Osteoblast (primary cell): ENCODE measurements around the gene WWOX. TPM values are rescaled to one million over a fixed set of nuclear protein-coding genes. Genes with fewer than 3 reads are reported as not detected.

Experiments used
- DNase-seq: peaks from one replicate; pipeline ENCODE4 v3.0.0; 2011; ENCODE audit warnings: low spot score, mixed read lengths; ENCODE audit not compliant: insufficient read length; ENCODE audit errors: missing footprints
- H2AFZ ChIP-seq: 2 replicates; pipeline ENCODE4 v1.6.0; 2011; ENCODE audit warnings: mild to moderate bottlenecking, low read length
- H3K27ac ChIP-seq: 2 replicates; pipeline ENCODE4 v1.5.1; 2011; ENCODE audit warnings: mild to moderate bottlenecking, low read depth, low read length, moderate library complexity
- H3K27me3 ChIP-seq: 2 replicates; pipeline ENCODE4 v1.6.0; 2012; ENCODE audit warnings: mild to moderate bottlenecking, control low read depth, inconsistent platforms, low read length, moderate library complexity; ENCODE audit not compliant: insufficient read depth
- H3K36me3 ChIP-seq: 2 replicates; pipeline ENCODE4 v1.5.1; 2011; ENCODE audit warnings: mild to moderate bottlenecking, low read length, control low read depth, moderate library complexity; ENCODE audit not compliant: insufficient read depth
- H3K4me1 ChIP-seq: 2 replicates; pipeline ENCODE4 v1.5.1; 2011; ENCODE audit warnings: mild to moderate bottlenecking, low read length, control low read depth, moderate library complexity; ENCODE audit not compliant: insufficient read depth
- H3K4me2 ChIP-seq: 2 replicates; pipeline ENCODE4 v1.6.0; 2011; ENCODE audit warnings: mild to moderate bottlenecking, low read length; ENCODE audit not compliant: insufficient read depth
- H3K4me3 ChIP-seq: fragments of 200-600 bp; sonication (generic); 3 replicates; pipeline ENCODE4 v1.5.1; 2012; ENCODE audit warnings: mild to moderate bottlenecking, low read length, inconsistent platforms; ENCODE audit not compliant: insufficient read depth
- H3K79me2 ChIP-seq: 2 replicates; pipeline ENCODE4 v1.6.0; 2012; ENCODE audit warnings: mild to moderate bottlenecking, low read length, control low read depth, inconsistent platforms; ENCODE audit not compliant: insufficient read depth
- H3K9me3 ChIP-seq: 2 replicates; pipeline ENCODE4 v1.5.1; 2011; ENCODE audit warnings: low read depth, low read length, control low read depth
- H4K20me1 ChIP-seq: 2 replicates; pipeline ENCODE4 v1.6.0; 2012; ENCODE audit warnings: mild to moderate bottlenecking, low read length, control low read depth; ENCODE audit not compliant: insufficient read depth
- total RNA-seq: library from RNA; depleted of rRNA; stranded (reverse); fragments of >200 nt; gene quantifications from 2 replicates; pipeline ENCODE4 v1.2.3, GENCODE V29; 2012
- TF ChIP-seq, protein P1 (sequence below): IDR thresholded peaks from 2 replicates; pipeline ENCODE4 v1.5.1; 2011; ENCODE audit warnings: mild to moderate bottlenecking, low read depth, low read length, moderate library complexity; ENCODE audit errors: extremely low read depth

WWOX gene
- total RNA-seq, 1 donor, result 23.9 TPM

- no peaks in the 10 kb centered on the region for H3K9me3 ChIP-seq
- no peaks in the 10 kb centered on the region for H3K36me3 ChIP-seq
- H3K27me3 ChIP-seq, result no peaks in the 10 kb centered on the region
- DNase-seq, result no peak
- H3K4me1 ChIP-seq, result no peaks in the 10 kb centered on the region
- H3K27ac ChIP-seq, result no peak overlapping the region
- no peak overlapping the region for H3K4me2 ChIP-seq
- TF ChIP-seq, protein P1, sequence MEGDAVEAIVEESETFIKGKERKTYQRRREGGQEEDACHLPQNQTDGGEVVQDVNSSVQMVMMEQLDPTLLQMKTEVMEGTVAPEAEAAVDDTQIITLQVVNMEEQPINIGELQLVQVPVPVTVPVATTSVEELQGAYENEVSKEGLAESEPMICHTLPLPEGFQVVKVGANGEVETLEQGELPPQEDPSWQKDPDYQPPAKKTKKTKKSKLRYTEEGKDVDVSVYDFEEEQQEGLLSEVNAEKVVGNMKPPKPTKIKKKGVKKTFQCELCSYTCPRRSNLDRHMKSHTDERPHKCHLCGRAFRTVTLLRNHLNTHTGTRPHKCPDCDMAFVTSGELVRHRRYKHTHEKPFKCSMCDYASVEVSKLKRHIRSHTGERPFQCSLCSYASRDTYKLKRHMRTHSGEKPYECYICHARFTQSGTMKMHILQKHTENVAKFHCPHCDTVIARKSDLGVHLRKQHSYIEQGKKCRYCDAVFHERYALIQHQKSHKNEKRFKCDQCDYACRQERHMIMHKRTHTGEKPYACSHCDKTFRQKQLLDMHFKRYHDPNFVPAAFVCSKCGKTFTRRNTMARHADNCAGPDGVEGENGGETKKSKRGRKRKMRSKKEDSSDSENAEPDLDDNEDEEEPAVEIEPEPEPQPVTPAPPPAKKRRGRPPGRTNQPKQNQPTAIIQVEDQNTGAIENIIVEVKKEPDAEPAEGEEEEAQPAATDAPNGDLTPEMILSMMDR, result no peak
- H4K20me1 ChIP-seq, result no peaks in the 10 kb centered on the region
- no peak overlapping the region for H2AFZ ChIP-seq
- no peak overlapping the region for H3K4me3 ChIP-seq
- H3K79me2 ChIP-seq, result no peaks in the 10 kb centered on the region
These were observed 96.3 kb downstream of the WWOX start for GRCh38 chr16:78195797-78196196.

GRCh38 chr16:78196502-78196901 is 97.0 kb downstream of the WWOX start:
- no peak overlapping the region for H3K27ac ChIP-seq
- H3K36me3 ChIP-seq, result no peaks in the 10 kb centered on the region
- H2AFZ ChIP-seq, result no peak overlapping the region
- no peak overlapping the region for H3K4me2 ChIP-seq
- H3K4me3 ChIP-seq, result no peak overlapping the region
- TF ChIP-seq, protein P1, result no peak
- no peaks in the 10 kb centered on the region for H3K27me3 ChIP-seq
- H3K9me3 ChIP-seq, result no peaks in the 10 kb centered on the region
- no peak for DNase-seq
- H4K20me1 ChIP-seq, result no peaks in the 10 kb centered on the region
- no peaks in the 10 kb centered on the region for H3K79me2 ChIP-seq
- H3K4me1 ChIP-seq, result no peaks in the 10 kb centered on the region

DNA sequence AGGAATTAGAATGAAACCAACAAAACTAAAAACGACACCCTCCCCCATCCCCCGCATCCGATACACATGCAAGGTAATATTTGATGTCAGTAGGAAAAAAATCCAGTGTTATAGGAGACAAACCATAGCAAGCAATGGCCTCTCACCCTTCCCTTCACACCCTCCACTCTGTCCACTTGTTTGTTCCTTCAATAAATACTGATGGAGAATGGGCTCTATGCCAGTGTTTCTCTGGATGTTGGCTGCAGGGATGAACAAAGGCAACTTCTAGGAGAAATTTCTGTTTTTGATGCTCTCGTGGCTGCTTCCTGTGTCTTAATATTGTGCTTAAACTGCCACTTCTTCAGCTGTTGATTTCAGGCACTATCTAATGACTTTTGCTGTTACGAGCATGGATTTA is 98.8 kb downstream of the WWOX start:
- no peak overlapping the region for H3K4me2 ChIP-seq
- no peaks in the 10 kb centered on the region for H3K9me3 ChIP-seq
- H2AFZ ChIP-seq, result no peak overlapping the region
- H4K20me1 ChIP-seq, result no peaks in the 10 kb centered on the region
- H3K36me3 ChIP-seq, result no peaks in the 10 kb centered on the region
- H3K79me2 ChIP-seq, result no peaks in the 10 kb centered on the region
- TF ChIP-seq, protein P1, result no peak
- H3K4me3 ChIP-seq, result no peak overlapping the region
- no peaks in the 10 kb centered on the region for H3K4me1 ChIP-seq
- H3K27ac ChIP-seq, result no peak overlapping the region
- no peak for DNase-seq
- no peaks in the 10 kb centered on the region for H3K27me3 ChIP-seq

GRCh38 chr16:78199325-78200022 is 100.0 kb downstream of the WWOX start:
- TF ChIP-seq, protein P1, result no peak
- DNase-seq, result no peak
- Histone ChIP-seq H3K4me2 (no peak overlapping the region), H3K36me3 (no peaks in the 10 kb centered on the region), H3K4me3 (no peak overlapping the region), H3K27ac (no peak overlapping the region), H4K20me1 (no peaks in the 10 kb centered on the region), H3K9me3 (no peaks in the 10 kb centered on the region), H3K27me3 (no peaks in the 10 kb centered on the region), H2AFZ (no peak overlapping the region), H3K4me1 (no peaks in the 10 kb centered on the region), H3K79me2 (no peaks in the 10 kb centered on the region)
